LNCaP clone FGC (cell line): ENCODE results near the gene LGALSL.

Experiments
- DNase-seq: peaks from one replicate; pipeline ENCODE4 v3.0.0-alpha.2; 2011; ENCODE audit warnings: low read depth
- H3K4me3 ChIP-seq: 2 replicates; pipeline ENCODE4 v1.5.1; 2011; ENCODE audit warnings: mild to moderate bottlenecking, low read depth, low read length, control low read depth
- CTCF ChIP-seq: IDR thresholded peaks from 2 replicates; pipeline ENCODE4 v1.5.1; 2012; ENCODE audit warnings: mild to moderate bottlenecking; ENCODE audit not compliant: control insufficient read depth, insufficient read depth; ENCODE audit errors: extremely low read depth

The LGALSL gene

GRCh38 chr2:64482765-64483504, 29.0 kb downstream of the LGALSL start:
- TF ChIP-seq CTCF = no peak
- peak; percentile 63 for DNase-seq
- H3K4me3 ChIP-seq = no peak overlapping the region

GRCh38 chr2:64485331-64485730, 31.4 kb downstream of the LGALSL start:
- TF ChIP-seq CTCF = no peak
- H3K4me3 ChIP-seq = no peak overlapping the region
- no peak for DNase-seq

- DNase-seq = no peak
- TF ChIP-seq CTCF = no peak
Observed at GRCh38 chr2:64485961-64486360, 32.0 kb downstream of the LGALSL start.

GRCh38 chr2:64487256-64488049, 33.5 kb downstream of the LGALSL start:
- H3K4me3 ChIP-seq = no peak overlapping the region
- DNase-seq = no peak
- no peak for TF ChIP-seq CTCF

More at GRCh38 chr2:64485961-64486360, 32.0 kb downstream of the LGALSL start:
- H3K4me3 ChIP-seq = no peak overlapping the region

- TF ChIP-seq CTCF = peak; percentile 63
- H3K4me3 ChIP-seq = no peak overlapping the region
- no peak for DNase-seq
Observed at GRCh38 chr2:64488050-64488974, 34.4 kb downstream of the LGALSL start.

GRCh38 chr2:64489081-64489751, 35.3 kb downstream of the LGALSL start:
- DNase-seq = no peak
- no peak overlapping the region for H3K4me3 ChIP-seq
- TF ChIP-seq CTCF = no peak
